T-helper 17 cell (primary cell): ENCODE data around the gene SLIT3. TPM values are rescaled to one million over a fixed set of nuclear protein-coding genes. Genes with fewer than 3 reads are reported as not detected.

Experiments used
- ATAC-seq: fragments of 150-1000 bp; cut with Tn5 transposase; 2 replicates; pipeline ENCODE4 v1.10.0; 2021; ENCODE audit warnings: mild to moderate bottlenecking, moderate library complexity
- DNase-seq, 3 donors: peaks; one replicate each; pipeline versions ENCODE4 v3.0.0 to v3.0.0-alpha.2; 2020 to 2021
- H3K9me3 ChIP-seq: one replicate; pipeline ENCODE4 v1.7.0; 2013; ENCODE audit warnings: low read length, mild to moderate bottlenecking; ENCODE audit not compliant: control insufficient read depth, poor library complexity, severe bottlenecking
- H3K27ac Mint-ChIP-seq: one replicate; pipeline ENCODE4 v1.8.0; 2022; ENCODE audit warnings: mild to moderate bottlenecking, moderate library complexity, mixed read lengths
- H3K27me3 Mint-ChIP-seq: one replicate; pipeline ENCODE4 v1.8.0; 2022; ENCODE audit warnings: mixed read lengths
- H3K36me3 Mint-ChIP-seq: one replicate; pipeline ENCODE4 v1.8.0; 2022; ENCODE audit warnings: low read depth, mixed read lengths
- H3K4me1 Mint-ChIP-seq: one replicate; pipeline ENCODE4 v1.8.0; 2022; ENCODE audit warnings: mild to moderate bottlenecking, mixed read lengths
- H3K4me3 Mint-ChIP-seq: one replicate; pipeline ENCODE4 v1.8.0; 2022; ENCODE audit warnings: mild to moderate bottlenecking, moderate library complexity, mixed read lengths
- total RNA-seq, 4 donors: library from RNA in 2 of 4; stranded (reverse) in 2 of 4; gene quantifications; one replicate each; pipeline ENCODE4 v1.2.3 and lab custom pipeline; 2022 to 2026

Gene SLIT3
- total RNA-seq, 2 donors from 2014 or later, result not detected

DNA sequence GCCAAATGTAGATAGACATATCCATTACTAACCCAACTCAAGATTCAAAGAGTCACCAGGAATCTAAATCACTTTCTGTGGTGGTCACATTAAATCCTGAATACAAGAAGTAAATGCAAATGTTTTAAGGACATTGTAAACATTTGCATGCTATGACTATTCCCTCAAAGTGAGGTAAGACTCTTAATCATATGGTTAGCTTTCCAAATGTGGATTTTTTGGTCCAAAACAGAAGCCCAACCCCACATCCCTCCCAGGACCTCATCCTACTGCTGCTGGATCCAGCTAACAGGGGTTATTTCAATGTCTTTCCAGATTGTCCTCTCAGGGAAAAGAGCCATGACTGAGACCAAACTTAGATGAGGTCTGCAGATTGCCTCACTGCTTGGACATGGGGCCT lies 493.7 kb downstream of the SLIT3 start:
- Mint-ChIP-seq H3K4me3 (no peak overlapping the region), H3K4me1 (peaks cover 3% of the 10 kb centered on the region), H3K27me3 (peaks cover 52% of the 10 kb centered on the region), H3K36me3 (peaks cover 5% of the 10 kb centered on the region), H3K27ac (no peak overlapping the region)
- ATAC-seq (no peak), DNase-seq (no peak)
- no peaks in the 10 kb centered on the region for H3K9me3 ChIP-seq

GRCh38 chr5:168803541-168803940 lies 497.4 kb downstream of the SLIT3 start:
- H3K27me3 Mint-ChIP-seq, result peaks cover 46% of the 10 kb centered on the region
- H3K4me3 Mint-ChIP-seq, result no peak overlapping the region
- H3K4me1 Mint-ChIP-seq, result peaks cover 3% of the 10 kb centered on the region
- peak overlapping the region; percentile 14 for H3K27ac Mint-ChIP-seq
- H3K9me3 ChIP-seq, result no peaks in the 10 kb centered on the region
- no peak for ATAC-seq
- DNase-seq, result no peak
- H3K36me3 Mint-ChIP-seq, result peaks cover 5% of the 10 kb centered on the region

GRCh38 chr5:168802337-168802736 lies 498.6 kb downstream of the SLIT3 start:
- no peak overlapping the region for H3K4me3 Mint-ChIP-seq

DNA sequence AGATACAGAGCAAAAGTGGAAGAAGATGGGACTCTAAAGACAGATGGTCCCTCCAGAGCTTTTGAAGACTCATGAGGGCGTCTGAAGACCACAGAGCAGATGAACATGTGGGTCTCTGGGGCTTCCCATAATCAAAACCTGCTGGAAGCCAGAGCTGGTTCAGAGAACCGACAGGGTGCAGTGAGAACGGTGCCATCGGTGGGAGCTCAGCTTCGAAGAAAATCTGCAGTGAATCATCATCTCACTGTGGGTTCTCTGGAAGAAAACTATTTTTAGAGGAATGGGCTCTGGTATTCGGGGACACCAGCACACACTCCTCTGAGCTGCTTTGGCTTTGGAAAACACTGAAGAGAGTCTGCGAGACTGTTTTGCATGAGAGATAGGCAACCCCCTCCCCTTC lies 499.4 kb downstream of the SLIT3 start:
- ATAC-seq (no peak), DNase-seq (no peak)
- no peak overlapping the region for H3K27ac Mint-ChIP-seq
- H3K9me3 ChIP-seq, result no peaks in the 10 kb centered on the region
- no peak overlapping the region for H3K4me3 Mint-ChIP-seq
- peaks cover 5% of the 10 kb centered on the region for H3K36me3 Mint-ChIP-seq
- H3K4me1 Mint-ChIP-seq, result peaks cover 3% of the 10 kb centered on the region
- H3K27me3 Mint-ChIP-seq, result peaks cover 44% of the 10 kb centered on the region

More at GRCh38 chr5:168802337-168802736, 498.6 kb downstream of the SLIT3 start:
- no peaks in the 10 kb centered on the region for H3K9me3 ChIP-seq
- no peak for DNase-seq
- Mint-ChIP-seq H3K27ac (no peak overlapping the region), H3K4me1 (peaks cover 3% of the 10 kb centered on the region), H3K27me3 (peaks cover 41% of the 10 kb centered on the region), H3K36me3 (peaks cover 5% of the 10 kb centered on the region)
- ATAC-seq, result no peak

- H3K27ac Mint-ChIP-seq, result no peak overlapping the region
- peaks cover 3% of the 10 kb centered on the region for H3K4me1 Mint-ChIP-seq
- no peaks in the 10 kb centered on the region for H3K9me3 ChIP-seq
- no peak overlapping the region for H3K4me3 Mint-ChIP-seq
- ATAC-seq (no peak), DNase-seq (no peak)
- peaks cover 40% of the 10 kb centered on the region for H3K27me3 Mint-ChIP-seq
- peaks cover 5% of the 10 kb centered on the region for H3K36me3 Mint-ChIP-seq
These were observed 500.2 kb downstream of the SLIT3 start for GRCh38 chr5:168800701-168801100.

DNA sequence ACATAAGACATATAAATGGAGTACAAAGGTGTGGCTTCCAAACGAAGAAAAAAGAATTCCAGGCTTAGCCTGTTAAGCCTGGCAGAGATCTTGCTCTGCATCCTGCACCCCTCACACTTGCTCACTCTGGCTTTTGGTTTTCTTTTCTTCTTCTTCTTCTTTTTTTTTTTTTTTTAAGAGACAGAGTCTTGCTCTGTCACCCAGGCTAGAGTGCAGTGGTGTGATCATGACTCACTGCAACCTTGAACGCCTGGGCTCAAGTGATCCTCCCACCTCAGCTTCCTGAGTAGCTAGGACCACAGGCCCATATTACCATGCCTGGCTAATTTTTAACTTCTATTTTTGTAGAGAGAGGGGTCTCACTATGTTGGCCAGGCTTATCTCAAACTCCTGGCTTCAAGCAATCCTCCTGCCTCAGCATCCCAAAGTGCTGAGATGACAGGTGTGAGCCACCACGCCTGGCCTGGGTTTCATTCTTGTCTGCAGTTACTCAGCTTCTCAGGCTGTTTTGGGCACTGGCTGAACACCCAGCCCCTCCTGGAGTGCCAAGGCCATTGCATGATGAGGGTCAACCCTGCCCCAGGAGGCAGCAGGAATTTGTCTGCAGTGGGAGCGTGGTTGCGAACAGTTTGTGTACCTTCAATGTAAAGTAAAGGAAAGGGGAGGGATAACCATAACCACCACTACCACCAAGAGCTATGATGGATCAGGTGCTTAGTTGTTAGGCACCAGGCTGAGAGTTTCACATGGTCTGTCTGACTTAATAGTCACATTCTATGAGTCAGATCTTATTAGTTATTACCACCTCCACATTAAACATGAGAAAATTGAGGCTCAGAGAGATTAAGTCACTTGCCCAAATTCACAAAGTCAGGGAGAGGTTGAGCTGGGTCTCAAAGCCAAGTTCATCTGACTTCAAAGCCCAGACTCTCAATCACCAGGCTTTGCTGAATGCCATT lies 502.6 kb downstream of the SLIT3 start:
- Mint-ChIP-seq H3K36me3 (peaks cover under 1% of the 10 kb centered on the region), H3K27me3 (peaks cover 47% of the 10 kb centered on the region), H3K4me1 (peaks cover 3% of the 10 kb centered on the region), H3K4me3 (no peak overlapping the region), H3K27ac (no peak overlapping the region)
- no peaks in the 10 kb centered on the region for H3K9me3 ChIP-seq
- DNase-seq, result no peak
- ATAC-seq, result no peak

DNA sequence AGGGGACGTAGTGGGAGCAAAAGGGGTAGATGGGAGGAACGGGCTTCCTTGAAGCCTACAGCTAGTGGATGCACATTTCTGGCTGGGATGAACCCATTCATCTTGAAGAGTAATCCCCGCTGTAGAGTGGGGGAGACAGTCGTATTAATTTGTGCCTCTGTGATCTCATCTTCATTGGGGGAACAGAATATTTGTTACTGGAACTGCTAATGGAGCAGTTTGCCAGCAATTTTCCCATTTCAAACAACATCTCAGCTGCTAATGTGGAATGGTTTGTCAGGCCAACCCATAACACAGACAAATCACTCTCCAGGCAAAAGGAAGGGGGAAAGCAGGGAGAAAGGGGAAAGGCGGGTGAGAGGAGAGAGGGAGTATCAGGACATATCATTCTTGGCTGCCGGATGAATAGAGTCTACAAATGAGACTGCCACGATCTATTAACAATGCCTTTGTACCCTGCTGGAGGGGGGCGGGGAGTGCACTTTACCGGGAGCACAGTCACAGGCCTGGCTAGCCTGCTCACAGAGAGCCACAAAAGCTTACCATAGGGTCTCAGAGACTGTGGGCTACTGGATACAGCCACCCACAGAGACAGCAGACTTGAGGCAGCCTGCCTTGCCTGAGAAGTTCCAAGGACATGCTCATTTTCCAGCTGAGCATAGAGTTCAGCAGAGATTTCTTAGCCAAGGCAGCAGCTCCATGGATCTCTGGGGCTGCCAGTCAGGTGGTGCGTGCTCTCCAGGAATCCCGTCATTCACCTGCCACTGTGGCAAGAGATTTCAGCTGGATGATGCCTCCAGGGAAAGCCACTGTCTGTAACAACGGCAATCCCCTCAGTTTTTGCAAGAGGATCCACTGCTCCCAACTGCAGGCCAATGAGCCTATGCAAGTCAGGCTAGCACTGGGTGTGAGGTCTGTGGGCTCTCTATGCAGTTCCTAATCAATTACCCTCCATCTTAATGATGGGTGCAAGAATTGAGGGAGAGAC lies 504.1 kb downstream of the SLIT3 start:
- Mint-ChIP-seq H3K27me3 (peaks cover 43% of the 10 kb centered on the region), H3K4me1 (no peaks in the 10 kb centered on the region), H3K4me3 (no peak overlapping the region)

DNA sequence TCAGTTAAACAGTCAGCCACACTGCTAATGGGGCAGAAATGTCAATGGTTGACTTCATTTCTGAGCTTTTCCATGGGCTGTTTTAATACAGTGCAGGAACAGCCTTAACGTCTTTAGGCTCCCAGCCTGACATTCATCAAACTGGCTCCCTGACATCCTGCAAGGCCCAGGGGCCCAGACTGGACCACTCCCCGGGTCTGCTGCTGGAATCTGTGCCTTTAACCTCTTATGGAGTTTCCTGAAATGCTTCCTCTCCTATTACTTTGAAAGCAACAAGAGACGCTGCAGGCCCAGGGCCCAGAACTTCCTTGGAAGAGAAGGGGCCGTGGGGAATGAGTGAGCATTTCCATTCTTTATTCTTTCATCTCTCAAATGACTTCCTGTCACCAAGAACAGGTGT lies 504.9 kb downstream of the SLIT3 start:
- H3K27ac Mint-ChIP-seq, result no peak overlapping the region
- H3K4me1 Mint-ChIP-seq, result no peaks in the 10 kb centered on the region
- H3K9me3 ChIP-seq, result no peaks in the 10 kb centered on the region
- ATAC-seq, result no peak
- no peak overlapping the region for H3K4me3 Mint-ChIP-seq
- H3K36me3 Mint-ChIP-seq, result no peaks in the 10 kb centered on the region
- DNase-seq, result no peak
- peaks cover 34% of the 10 kb centered on the region for H3K27me3 Mint-ChIP-seq

More for the DNA sequence above, 504.1 kb downstream of the SLIT3 start:
- no peaks in the 10 kb centered on the region for H3K9me3 ChIP-seq
- DNase-seq (no peak), ATAC-seq (no peak)
- no peaks in the 10 kb centered on the region for H3K36me3 Mint-ChIP-seq
- no peak overlapping the region for H3K27ac Mint-ChIP-seq

DNA sequence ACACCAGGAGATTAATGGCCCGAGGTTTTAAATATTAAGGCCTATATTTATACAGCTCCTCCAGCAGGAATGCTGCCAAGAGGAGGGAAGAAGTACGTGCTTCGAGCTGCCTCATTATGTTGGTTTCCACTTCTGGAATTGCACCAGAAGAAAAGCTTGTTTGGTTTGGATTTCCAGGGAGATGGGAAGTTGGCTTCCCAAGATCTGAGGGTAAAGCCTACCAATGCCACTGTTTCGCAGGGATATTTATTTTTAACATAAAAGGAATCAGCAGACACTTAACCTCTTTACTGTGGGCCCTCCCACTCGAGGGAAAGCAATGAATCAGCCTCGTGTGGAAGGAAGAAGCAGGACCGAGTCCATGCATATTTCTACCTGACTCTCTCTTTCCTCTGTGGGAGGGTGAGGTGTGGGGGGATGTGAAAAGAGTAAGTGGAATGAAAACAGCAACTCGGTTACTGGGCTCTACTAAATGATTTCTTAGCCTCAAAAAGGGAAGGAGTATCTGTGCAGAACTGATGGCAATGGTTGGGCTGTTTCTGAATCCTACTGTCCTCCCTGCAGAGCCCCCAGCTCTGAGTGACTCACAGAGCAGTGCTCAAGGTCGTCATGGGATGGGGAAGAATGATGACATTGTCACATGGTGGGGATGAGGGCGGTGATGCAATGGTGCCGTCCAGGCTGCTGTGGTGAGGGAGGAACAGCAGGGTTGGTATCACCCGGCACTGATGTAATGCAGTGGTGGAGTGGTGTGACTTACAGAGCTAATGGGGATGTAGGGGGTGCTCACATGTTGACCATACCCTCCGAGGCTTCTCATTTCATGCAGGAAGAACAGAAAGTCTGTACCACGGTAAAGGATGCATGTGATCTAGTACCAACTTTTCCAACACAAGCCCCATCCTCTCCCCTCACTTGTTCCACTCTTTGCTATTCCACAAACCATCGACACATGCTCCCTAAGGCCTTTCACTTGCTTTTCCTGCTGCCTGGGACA lies 506.8 kb downstream of the SLIT3 start:
- no peak for ATAC-seq
- Mint-ChIP-seq H3K27ac (no peak overlapping the region), H3K27me3 (peaks cover 27% of the 10 kb centered on the region), H3K4me3 (no peak overlapping the region), H3K36me3 (no peaks in the 10 kb centered on the region), H3K4me1 (no peaks in the 10 kb centered on the region)
- no peaks in the 10 kb centered on the region for H3K9me3 ChIP-seq
- DNase-seq, result no peak

DNA sequence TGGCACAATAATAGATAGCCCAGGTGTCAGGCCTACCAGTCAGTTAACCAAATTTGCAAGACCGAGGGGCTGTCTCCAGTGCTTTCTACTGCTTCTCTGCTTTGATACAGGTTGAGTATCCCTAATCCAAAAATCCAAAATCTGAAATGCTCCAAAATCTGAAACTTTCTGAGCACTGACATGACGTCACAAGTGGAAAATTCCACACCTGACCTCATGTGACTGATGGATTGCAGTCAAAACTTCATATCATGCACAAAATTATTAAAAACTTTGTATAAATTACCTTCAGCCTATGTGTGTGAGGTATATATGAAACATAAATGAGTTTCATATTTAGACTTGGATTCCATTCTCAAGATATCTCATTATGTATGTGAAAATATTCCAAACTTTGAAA lies 508.3 kb downstream of the SLIT3 start:
- no peak for ATAC-seq
- no peaks in the 10 kb centered on the region for H3K4me1 Mint-ChIP-seq
- no peak for DNase-seq
- no peaks in the 10 kb centered on the region for H3K36me3 Mint-ChIP-seq
- H3K4me3 Mint-ChIP-seq, result no peak overlapping the region
- H3K27ac Mint-ChIP-seq, result no peak overlapping the region
- H3K27me3 Mint-ChIP-seq, result peaks cover 31% of the 10 kb centered on the region
- no peaks in the 10 kb centered on the region for H3K9me3 ChIP-seq

DNA sequence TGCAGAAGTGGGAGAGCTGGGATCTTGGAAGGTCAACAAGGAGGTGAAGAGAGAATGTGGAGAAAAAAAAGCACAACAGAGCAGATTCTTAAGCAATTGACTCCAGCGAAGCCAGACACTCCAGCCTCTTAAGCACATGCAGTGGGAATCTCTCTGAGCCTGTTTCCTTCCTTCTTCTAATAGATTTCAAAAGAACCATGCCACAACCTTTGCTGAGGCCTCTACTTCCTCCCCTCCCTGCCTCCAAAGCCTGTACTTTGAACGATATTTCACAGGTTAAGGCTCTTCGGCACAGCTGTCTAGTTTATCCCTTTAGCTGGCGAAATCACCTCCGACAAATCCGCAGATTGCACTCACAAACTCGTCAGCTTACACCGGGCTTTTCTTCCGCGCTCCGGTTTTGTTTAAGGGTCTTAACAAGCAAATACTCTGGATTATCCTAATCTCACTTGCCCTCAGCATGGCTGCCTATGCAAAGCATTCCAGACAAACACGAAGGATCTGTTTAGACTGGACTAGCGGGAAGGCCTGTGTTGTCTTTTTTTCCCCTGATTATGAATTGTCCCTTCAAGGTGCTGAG lies 510.2 kb downstream of the SLIT3 start:
- H3K9me3 ChIP-seq, result no peaks in the 10 kb centered on the region
- H3K27ac Mint-ChIP-seq, result no peak overlapping the region
- H3K36me3 Mint-ChIP-seq, result no peaks in the 10 kb centered on the region
- peaks cover 26% of the 10 kb centered on the region for H3K27me3 Mint-ChIP-seq
- no peaks in the 10 kb centered on the region for H3K4me1 Mint-ChIP-seq
- DNase-seq, result no peak
- no peak overlapping the region for H3K4me3 Mint-ChIP-seq
- ATAC-seq, result no peak

DNA sequence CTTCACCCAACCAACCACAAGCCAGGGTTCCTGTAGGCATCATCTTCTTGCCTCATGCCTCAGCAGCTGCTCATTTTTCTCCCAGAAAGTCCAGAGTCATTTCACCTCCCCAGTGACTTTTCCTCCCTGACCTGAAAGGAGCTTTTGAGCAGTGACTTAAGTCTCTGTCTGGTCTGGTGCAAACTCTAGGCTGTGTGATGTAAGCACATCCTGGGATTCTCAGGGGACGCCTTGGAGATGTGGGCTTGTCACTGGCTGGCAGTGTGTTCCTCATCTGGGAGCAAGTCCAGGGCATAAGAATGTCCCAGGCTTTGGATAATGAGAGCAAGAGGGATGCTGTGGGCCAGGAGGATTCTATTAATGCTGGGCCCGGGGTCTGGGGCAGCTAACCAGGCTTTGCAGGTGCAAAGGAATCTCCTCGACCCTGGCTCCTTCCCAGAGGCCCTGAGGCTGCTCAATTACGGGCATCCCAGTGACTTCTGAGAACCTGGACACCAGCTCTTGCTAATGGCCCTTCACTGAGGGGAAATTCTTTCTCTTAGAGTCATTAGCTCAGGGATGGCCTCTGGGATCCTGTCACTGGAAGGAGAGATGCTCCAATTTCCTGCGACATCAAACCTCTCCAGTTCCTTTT lies 510.8 kb downstream of the SLIT3 start:
- no peak overlapping the region for H3K4me3 Mint-ChIP-seq
- no peaks in the 10 kb centered on the region for H3K4me1 Mint-ChIP-seq
- H3K36me3 Mint-ChIP-seq, result no peaks in the 10 kb centered on the region
- DNase-seq (no peak), ATAC-seq (no peak)
- peaks cover 27% of the 10 kb centered on the region for H3K27me3 Mint-ChIP-seq
- no peaks in the 10 kb centered on the region for H3K9me3 ChIP-seq
- no peak overlapping the region for H3K27ac Mint-ChIP-seq
